ENCODE measurements around the gene BPIFB4.
A peak's percentile ranks its signal among the peaks of the same experiment; 100 is the strongest.
"Not testable (repeated sequence)": the region's sequence is repeated elsewhere in the genome, so short reads cannot be mapped to it uniquely, and the experiment has no call there.

The BPIFB4 gene

GRCh38 chr20:33091147-33091546 lies 11.7 kb downstream of the BPIFB4 start:
- DNase-seq: no peak

DNA sequence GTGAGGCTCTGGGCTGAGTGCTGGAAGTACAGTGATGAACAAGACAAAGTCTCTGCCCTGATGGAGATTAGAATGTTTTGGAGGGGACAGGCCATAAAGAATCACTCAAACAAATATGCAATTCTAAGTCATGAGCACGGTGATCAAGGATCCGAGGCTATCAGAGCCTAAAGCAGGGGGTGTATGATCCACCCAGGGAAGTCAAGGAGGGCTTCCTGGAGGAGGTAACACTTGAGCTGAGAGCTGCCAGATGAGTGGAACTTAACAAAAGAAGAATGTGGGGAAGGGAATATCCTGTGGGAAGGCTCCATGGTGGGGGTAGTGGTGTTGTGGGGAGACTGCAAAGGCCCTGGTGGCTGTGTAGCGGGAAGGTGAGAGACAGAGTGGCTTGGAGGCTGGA lies 12.2 kb downstream of the BPIFB4 start:
- DNase-seq: no peak

GRCh38 chr20:33092361-33092760 lies 12.9 kb downstream of the BPIFB4 start:
- DNase-seq: no peak

- no peak for DNase-seq
These were observed 13.6 kb downstream of the BPIFB4 start for GRCh38 chr20:33093074-33093473.

- no peak for DNase-seq
These were observed 14.1 kb downstream of the BPIFB4 start for GRCh38 chr20:33093582-33093981.

GRCh38 chr20:33095249-33095648 lies 15.8 kb downstream of the BPIFB4 start:
- no peak for DNase-seq

DNA sequence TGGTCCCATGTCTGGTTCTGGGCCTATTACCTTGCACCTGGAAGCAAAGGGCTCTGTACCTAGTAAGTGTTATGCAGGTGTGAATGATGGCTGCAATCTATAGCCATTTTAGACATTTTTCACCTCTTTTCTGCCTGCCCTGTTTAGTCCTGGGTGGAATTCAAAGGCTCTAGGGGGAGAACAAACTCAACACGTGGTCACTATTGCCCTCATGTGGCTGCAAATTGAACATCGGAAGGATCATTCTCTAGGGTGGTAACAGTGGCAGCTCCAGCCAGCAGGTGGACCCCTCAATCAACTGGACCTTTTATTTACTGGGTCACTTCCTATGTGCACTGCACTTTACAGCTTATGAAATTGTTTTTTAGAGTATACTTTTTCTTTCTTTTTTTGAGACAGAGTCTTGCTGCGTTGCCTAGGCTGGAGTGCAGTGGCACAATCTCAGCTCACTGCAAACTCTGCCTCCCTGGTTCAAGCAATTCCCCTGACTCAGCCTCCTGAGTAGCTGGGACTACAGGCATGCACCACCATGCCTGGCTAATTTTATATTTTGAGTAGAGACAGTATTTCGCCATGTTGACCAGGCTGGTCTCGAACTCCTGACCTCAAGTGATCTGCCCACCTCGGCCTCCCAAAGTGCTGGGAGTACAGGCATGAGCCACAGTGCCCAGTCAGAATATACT lies 16.6 kb downstream of the BPIFB4 start:
- peak; percentile 33 to 78 (median 46) for DNase-seq

GRCh38 chr20:33097001-33097400 lies 17.6 kb downstream of the BPIFB4 start:
- DNase-seq: no peak

DNA sequence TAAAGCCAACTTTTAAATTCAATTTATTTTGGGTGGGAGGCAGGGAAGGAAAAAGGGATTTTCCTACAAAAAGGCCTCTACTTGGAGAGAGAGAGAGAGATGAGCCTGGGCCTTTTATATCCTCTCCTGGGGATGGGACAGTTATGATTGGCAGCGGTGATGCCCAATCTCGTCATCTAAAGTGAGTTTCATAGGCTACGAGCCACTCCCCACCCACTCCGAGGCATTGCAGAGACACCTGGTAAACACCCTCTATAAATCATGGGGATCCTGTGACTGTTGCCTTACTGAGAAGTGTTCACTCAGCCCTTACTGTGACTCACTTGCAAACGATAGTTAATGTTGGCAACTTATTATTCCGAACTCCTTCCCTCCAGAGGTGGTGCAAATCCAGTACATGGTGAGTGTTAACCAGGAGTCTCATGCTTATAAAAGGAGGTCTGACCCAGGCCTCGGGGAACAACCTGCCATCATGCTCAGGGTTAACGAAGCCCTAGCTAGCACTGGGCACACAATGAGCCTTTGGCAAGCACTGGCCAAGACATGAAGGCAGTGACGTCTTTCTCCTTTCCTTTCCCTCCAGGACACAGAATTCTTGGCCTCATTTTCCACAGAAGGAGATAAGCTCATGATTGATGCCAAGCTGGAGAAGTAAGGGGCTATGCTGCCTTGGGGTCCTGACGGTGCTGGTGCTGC lies 20.5 kb downstream of the BPIFB4 start:
- DNase-seq: no peak

DNA sequence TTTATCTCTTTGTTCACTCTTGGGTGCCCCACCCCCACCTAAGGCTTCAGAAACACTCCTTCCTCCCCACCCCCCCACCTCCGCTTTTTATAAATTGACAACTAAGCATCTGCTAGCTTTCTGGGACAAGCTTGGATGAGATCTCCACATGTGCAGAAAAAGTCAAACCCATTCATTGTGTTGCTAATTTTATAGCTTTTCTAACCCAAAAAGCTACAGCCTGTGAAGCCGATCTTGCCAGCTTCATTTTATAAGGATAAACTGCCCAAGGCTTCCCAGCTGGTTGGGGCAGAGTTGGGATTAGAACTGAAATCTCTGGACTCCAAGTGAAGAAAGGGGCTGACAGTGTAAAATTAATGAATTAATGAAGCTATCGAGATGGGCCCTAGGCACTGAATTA lies 24.1 kb downstream of the BPIFB4 start:
- no peak for DNase-seq

DNA sequence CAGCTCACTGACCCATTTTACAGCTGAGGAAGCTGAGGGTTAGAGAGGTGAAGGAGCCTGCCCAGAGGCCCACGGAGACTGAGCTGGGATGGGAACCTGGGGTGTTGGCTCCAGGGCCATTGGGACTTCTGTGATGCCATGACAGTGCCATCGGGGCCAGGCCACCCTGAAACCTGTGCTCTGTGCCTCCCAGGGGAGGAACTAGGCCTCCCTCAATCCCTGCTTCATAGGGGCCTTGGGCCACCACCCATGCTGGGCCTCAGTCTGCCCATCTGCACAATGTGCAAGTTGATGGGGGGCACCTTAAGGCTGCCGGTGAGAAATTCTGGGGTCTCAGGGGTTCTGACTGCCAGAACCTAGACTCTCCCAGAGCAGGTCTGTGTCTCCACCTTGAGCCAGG lies 24.9 kb downstream of the BPIFB4 start:
- DNase-seq: no peak

DNA sequence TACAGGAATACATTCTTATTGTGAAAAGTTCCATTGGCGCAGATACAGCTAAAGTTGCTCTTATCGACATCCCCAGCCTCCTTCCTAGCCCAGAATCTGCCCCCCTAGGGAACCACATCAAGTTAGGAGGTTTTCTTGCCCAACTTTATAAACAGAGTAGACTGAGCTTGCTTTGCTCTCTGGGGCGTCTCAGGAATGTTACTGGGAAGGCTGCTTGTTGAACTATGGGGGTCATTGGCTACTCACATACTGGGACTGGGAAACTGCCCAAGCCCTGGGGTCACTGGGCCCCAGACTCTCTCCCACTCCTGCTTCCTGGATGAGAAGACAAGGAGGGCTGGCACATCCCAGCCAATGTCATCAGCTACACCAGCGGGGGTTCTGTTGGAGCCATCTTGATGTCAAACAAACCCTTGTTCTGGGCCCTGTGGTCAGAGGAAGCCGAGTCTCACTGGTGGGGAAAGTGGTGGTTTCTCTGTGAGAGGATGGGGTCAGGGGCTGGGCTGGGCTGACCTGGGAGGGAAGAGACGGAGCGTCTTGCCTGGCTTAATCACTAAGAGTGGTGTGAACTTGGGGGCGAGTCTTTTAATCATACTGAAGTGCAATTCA lies 26.0 kb downstream of the BPIFB4 start:
- no peak for DNase-seq

DNA sequence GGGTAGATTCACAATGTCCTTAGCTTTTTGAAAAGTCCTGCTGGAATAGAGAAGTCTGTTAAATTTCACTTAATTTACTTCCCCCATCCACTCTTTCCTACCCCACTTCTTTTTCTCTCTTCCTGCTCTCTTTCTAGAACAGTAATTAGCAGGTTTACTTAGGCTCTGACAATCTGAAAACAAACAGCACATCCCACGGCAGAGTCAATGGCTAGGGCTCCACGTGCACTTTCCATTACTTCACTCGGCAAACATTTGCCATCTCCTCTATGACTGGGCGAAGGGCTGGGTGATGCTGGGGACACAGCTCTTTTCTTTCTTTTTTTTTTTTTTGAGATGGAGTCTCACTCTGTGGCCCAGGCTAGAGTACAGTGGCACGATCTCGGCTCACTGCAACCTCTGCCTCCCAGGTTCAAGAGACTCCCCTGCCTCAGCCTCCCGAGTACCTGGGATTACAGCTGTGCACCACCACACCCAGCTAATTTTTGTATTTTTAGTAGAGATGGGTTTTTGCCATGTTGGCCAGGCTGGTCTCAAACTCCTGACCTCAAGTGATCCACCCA lies 26.7 kb downstream of the BPIFB4 start:
- peak in 2 of 3 experiments; percentile 7 to 48 for DNase-seq

- DNase-seq: no peak
These were observed 29.2 kb downstream of the BPIFB4 start for GRCh38 chr20:33108661-33109060.

- DNase-seq: no peak
These were observed 30.8 kb downstream of the BPIFB4 start for GRCh38 chr20:33110147-33110825.

- DNase-seq: no peak
These were observed 31.9 kb downstream of the BPIFB4 start for GRCh38 chr20:33111306-33111705.

DNA sequence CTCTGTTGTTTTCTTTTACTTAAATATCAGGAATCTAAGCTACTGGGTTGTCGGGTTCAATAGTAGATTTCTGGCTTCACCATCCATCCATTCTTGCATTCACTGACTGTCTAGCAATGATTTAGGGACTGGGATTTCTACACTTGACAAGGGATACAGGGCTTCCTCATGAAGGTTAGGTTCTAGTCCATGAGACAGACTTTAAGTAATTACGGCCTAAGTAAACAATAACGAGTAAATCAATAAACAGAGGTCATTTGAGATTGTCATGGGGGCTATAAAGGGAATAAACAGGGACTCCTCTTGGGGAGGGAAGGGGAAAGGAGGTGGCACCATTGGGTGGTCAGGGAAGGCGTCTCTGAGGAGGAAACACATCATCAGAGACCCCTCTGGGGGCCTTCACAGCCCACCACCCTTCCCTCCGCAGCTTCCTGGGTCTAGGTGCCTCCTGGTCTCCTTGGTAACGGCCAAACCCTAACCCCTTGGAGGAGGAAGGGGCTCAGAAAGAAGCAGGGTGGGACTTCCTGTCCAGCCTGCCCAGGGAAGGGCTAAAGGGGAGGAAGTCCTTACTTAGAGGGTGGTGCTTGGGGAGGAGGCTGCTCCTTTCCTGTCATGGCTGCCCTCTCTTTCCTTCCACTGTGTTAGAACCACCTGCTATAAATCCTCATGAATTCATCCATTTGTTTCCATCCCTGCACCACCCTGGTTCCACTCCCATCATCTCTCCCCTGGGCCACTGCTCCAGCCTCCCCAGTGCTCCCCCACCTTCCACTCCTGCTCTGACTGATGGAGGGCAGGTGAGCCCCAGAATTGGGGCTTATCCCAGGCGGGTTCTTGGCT lies 33.3 kb downstream of the BPIFB4 start:
- DNase-seq: no peak

GRCh38 chr20:33113387-33113908 lies 34.0 kb downstream of the BPIFB4 start:
- DNase-seq: no peak

DNA sequence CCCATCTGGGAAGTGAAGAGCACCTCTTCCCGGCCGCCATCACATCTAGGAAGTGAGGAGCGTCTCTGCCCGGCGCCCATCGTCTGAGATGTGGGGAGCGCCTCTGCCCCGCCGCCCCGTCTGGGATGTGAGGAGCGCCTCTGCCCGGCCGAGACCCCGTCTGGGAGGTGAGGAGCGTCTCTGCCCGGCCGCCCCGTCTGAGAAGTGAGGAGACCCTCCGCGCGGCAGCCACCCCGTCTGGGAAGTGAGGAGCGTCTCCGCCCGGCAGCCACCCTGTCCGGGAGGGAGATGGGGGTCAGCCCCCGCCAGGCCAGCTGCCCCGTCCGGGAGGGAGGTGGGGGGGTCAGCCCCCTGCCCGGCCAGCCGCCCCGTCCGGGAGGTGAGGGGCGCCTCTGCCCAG lies 36.1 kb downstream of the BPIFB4 start:
- DNase-seq: not testable (repeated sequence)

DNA sequence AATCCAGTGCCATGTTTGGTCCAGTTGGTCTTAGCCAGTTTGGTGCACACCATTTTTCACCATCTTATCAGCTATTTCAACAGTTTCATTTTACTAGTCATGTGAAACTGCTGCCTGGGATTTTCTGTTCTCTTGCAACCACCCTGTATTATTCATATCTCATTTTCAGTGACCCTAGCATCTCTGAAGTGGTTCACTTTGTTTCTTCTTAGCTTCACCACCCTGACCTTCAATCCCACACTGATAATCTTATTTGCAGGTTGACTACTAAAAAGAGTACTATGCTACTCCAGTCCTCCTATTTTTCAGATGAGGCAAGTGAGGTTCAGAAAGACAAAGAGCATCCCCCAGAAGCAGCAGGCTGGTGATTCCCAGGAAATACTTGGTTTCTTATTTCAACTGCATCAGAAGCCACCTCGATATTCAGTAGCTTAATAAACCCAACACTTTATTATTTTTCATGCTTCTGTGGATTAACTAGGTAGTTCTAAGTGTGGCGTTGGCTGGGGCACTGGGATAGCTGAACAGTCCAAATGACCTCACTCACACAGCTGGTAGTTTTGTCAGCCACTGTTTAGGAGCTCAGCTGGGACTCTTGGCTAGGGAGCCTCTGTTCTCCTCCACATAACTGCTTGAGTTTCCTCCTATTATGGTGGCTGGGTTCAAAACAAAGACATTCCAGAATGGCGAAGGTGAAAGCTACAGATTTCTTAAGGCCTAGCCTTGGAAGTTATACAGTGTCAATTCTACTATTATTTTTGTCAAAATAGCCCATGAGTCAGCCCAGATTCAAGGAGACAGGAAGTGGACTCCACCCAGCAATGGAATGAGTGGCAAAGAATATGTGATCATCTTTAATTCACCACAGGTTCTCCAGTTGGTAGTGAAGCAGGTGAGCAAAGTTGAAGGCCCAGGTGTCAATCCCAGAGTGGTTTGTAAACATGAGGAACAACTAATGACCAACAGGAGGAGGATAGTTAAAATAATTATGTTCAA lies 40.6 kb downstream of the BPIFB4 start:
- no peak for DNase-seq

DNA sequence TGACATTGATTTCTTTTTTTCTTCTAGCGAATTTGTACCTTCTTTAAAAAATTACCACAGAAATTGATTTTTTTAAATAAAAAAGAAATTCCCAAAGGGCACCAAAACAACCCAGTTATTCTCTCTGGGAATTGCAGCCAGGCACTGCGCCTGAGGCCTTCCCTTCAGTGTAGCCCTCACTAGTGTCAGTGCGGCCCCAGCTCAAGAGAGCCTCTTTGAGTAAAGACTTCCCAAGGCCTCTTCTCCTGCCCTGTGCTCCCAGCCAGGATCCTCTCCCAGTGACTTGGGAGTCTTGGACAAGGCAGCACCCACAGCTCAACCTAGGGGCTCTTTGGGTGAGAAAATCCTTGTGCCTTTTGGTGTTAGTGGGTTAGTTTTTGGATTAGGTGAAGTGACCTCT lies 41.5 kb downstream of the BPIFB4 start:
- no peak for DNase-seq

All from NCI-H1417 (cell line).